ENCODE data around the gene POLR3G. TPM values are rescaled to one million over a fixed set of nuclear protein-coding genes. Genes with fewer than 3 reads are reported as not detected.

The POLR3G gene
- total RNA-seq, 1 experiment from 2014 or later, result 4.4 TPM

DNA sequence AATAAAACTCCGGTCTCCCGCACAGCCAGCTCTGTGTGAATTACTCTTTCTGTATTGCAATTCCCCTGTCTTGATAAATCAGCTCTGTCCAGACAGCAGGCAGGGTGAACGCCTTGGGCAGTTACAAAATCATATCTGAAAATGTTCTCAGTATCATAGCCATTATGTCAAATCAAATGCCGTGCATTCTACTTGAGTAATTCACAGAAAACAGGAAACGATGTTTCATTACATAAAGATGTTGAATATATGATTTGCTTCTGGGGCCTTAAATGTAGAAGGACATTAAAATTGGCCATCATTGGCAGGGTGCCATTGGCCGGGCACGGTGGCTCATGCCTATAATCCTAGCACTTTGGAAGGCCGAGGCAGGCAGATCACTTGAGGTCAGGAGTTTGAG is 8.5 kb downstream of the POLR3G start:
- Histone ChIP-seq H4K20me1 (ENCODE audit: insufficient read depth) (no peaks in the 10 kb centered on the region), H3K4me2 (no peak overlapping the region), H3F3A (ENCODE audit: insufficient read depth, low read depth) (no peaks in the 10 kb centered on the region), H3K79me2 (ENCODE audit: low read depth) (no peaks in the 10 kb centered on the region), H3K9me2 (ENCODE audit: insufficient read depth) (no peaks in the 10 kb centered on the region), H3K36me3 (ENCODE audit: low read depth) (no peaks in the 10 kb centered on the region), H3K27me3 (ENCODE audit: insufficient read depth, low read depth) (no peaks in the 10 kb centered on the region), H2AFZ (no peak overlapping the region), H3K4me3 (no peak overlapping the region), H3K4me1 (replicated peaks; ENCODE audit: insufficient read depth) (no peaks in the 10 kb centered on the region), H3K9me3 (ENCODE audit: insufficient read depth, low read depth) (no peaks in the 10 kb centered on the region), H3K27ac (no peak overlapping the region)
- DNase-seq, result no peak
- intact Hi-C loops (cut with micrococcal nuclease; ENCODE audit: unreplicated experiment), result no loop called here
- ChIA-PET POLR2A (ENCODE audit: unreplicated experiment) (no interaction called here), CTCF (no interaction called here)
- TF ChIP-seq, protein P1, sequence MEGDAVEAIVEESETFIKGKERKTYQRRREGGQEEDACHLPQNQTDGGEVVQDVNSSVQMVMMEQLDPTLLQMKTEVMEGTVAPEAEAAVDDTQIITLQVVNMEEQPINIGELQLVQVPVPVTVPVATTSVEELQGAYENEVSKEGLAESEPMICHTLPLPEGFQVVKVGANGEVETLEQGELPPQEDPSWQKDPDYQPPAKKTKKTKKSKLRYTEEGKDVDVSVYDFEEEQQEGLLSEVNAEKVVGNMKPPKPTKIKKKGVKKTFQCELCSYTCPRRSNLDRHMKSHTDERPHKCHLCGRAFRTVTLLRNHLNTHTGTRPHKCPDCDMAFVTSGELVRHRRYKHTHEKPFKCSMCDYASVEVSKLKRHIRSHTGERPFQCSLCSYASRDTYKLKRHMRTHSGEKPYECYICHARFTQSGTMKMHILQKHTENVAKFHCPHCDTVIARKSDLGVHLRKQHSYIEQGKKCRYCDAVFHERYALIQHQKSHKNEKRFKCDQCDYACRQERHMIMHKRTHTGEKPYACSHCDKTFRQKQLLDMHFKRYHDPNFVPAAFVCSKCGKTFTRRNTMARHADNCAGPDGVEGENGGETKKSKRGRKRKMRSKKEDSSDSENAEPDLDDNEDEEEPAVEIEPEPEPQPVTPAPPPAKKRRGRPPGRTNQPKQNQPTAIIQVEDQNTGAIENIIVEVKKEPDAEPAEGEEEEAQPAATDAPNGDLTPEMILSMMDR (conservative IDR thresholded peaks at IDR 0.05), result no peak
- TF ChIP-seq EZH2 (IDR thresholded peaks at IDR 0.05; ENCODE audit: low read depth), result no peak
- BruUV-seq (replicated peaks), result no TSS peak

- POLR2A ChIA-PET (ENCODE audit: unreplicated experiment), result no interaction called here
- no peaks in the 10 kb centered on the region for H3K4me1 ChIP-seq (replicated peaks; ENCODE audit: insufficient read depth)
- intact Hi-C loops (cut with micrococcal nuclease; ENCODE audit: unreplicated experiment), result no loop called here
- no peaks in the 10 kb centered on the region for H3K36me3 ChIP-seq (ENCODE audit: low read depth)
- no peak overlapping the region for H2AFZ ChIP-seq
- no peak overlapping the region for H3K4me3 ChIP-seq
- no peaks in the 10 kb centered on the region for H3K9me2 ChIP-seq (ENCODE audit: insufficient read depth)
- no TSS peak for BruUV-seq (replicated peaks)
- H3K79me2 ChIP-seq (ENCODE audit: low read depth), result no peaks in the 10 kb centered on the region
- H3K4me2 ChIP-seq, result no peak overlapping the region
- no peaks in the 10 kb centered on the region for H4K20me1 ChIP-seq (ENCODE audit: insufficient read depth)
- no peaks in the 10 kb centered on the region for H3K9me3 ChIP-seq (ENCODE audit: insufficient read depth, low read depth)
- DNase-seq, result no peak
- CTCF ChIA-PET, result no interaction called here
- no peaks in the 10 kb centered on the region for H3F3A ChIP-seq (ENCODE audit: insufficient read depth, low read depth)
- TF ChIP-seq, protein P1 (conservative IDR thresholded peaks at IDR 0.05), result no peak
- no peak for TF ChIP-seq EZH2 (IDR thresholded peaks at IDR 0.05; ENCODE audit: low read depth)
- H3K27ac ChIP-seq, result no peak overlapping the region
- H3K27me3 ChIP-seq (ENCODE audit: insufficient read depth, low read depth), result no peaks in the 10 kb centered on the region
These were observed 9.9 kb downstream of the POLR3G start for GRCh38 chr5:90484540-90484939.

DNA sequence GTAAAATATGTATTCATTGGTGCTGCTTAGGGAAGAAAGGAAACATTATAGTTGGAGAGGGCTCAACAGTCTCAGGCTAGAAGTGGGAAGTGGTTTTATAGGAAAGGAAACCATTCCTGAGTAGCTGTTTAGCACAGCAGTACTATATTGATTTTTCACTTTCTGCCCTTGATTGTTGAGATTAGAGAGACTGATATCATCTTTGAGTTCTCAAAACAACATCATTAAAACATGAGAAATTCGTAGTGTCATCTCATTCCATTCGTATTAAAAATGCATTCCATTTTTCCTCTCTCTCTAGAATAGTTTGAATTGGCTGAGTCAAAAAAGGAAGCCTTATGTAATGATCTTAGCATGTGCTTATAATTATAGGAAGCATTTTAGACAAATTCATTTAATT is 14.1 kb downstream of the POLR3G start:
- no peaks in the 10 kb centered on the region for H3K36me3 ChIP-seq (ENCODE audit: low read depth)
- H3K4me1 ChIP-seq (replicated peaks; ENCODE audit: insufficient read depth), result no peaks in the 10 kb centered on the region
- H3K9me2 ChIP-seq (ENCODE audit: insufficient read depth), result no peaks in the 10 kb centered on the region
- TF ChIP-seq, protein P1 (conservative IDR thresholded peaks at IDR 0.05), result no peak
- TF ChIP-seq EZH2 (IDR thresholded peaks at IDR 0.05; ENCODE audit: low read depth), result no peak
- no peaks in the 10 kb centered on the region for H3F3A ChIP-seq (ENCODE audit: insufficient read depth, low read depth)
- no TSS peak for BruUV-seq (replicated peaks)
- no peaks in the 10 kb centered on the region for H3K27me3 ChIP-seq (ENCODE audit: insufficient read depth, low read depth)
- H2AFZ ChIP-seq, result no peak overlapping the region
- H3K79me2 ChIP-seq (ENCODE audit: low read depth), result no peaks in the 10 kb centered on the region
- H4K20me1 ChIP-seq (ENCODE audit: insufficient read depth), result no peaks in the 10 kb centered on the region
- CTCF ChIA-PET, result no interaction called here
- no peaks in the 10 kb centered on the region for H3K9me3 ChIP-seq (ENCODE audit: insufficient read depth, low read depth)
- H3K4me2 ChIP-seq, result no peak overlapping the region
- POLR2A ChIA-PET (ENCODE audit: unreplicated experiment), result no interaction called here
- no peak overlapping the region for H3K27ac ChIP-seq
- intact Hi-C loops (cut with micrococcal nuclease; ENCODE audit: unreplicated experiment), result no loop called here
- DNase-seq, result no peak
- no peak overlapping the region for H3K4me3 ChIP-seq

Measured in PC-9 (cell line).